ENCODE results near the gene SEMA4A.
A peak's percentile ranks its signal among the peaks of the same experiment; 100 is the strongest.
"Not testable (repeated sequence)": the region's sequence is repeated elsewhere in the genome, so short reads cannot be mapped to it uniquely, and the experiment has no call there.

The SEMA4A gene

DNA sequence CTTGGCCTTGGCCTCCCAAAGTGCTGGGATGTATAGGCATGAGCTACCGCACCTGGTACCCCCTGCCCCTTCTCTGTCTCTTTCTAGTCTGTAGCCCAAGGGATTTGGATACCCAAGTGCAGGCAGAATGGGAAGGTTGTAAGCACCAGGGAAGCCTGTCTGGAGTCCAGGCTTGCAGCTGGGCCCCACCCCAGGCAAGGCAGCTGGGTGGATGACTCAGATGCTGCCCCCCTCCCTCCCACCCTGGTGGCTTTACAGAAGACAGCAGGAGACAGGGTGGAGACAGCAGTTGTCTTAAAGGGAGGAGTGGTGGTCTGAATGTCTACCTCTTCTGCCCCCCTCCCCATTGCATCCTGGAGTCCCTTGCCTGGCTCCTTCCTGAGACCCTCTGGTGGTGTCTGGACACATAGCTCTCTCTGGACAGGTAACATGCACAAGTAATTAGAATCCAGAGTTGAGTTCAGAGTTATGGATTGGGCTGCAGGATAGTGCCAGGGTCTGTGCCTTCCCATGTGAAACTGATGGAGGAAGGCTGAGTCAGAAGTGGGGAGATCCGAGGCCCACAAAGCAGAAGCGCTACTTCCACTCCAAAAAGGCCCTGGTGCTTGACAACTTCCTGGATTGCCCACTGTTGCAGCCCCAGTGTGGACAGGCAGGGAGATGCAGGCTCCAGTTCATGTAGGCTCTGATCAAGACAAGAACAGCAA lies 33.7 kb upstream of the SEMA4A start:
- no peak for DNase-seq

GRCh38 chr1:156120318-156120717 lies 33.1 kb upstream of the SEMA4A start:
- DNase-seq: no peak

DNA sequence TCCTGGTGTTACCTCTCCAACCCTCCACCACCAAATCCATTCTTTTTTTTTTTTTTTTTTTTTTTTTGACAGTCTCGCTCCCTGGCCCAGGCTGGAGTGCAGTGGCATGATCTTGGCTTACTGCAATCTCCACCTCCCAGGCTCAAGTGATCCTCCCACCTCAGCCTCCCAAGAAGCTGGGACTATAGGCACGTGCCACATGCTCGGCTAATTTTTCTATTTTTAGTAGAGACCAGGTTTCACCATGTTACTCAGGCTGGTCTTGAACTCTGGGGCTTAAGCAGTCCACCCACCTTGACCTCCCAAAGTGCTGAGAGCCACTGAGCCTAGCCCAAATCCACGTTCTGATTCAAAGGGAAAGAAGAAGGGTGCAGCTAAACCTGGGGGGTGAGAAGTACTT lies 32.4 kb upstream of the SEMA4A start:
- DNase-seq: not testable (repeated sequence)

- DNase-seq: no peak
Observed at GRCh38 chr1:156121457-156121856, 31.9 kb upstream of the SEMA4A start.

DNA sequence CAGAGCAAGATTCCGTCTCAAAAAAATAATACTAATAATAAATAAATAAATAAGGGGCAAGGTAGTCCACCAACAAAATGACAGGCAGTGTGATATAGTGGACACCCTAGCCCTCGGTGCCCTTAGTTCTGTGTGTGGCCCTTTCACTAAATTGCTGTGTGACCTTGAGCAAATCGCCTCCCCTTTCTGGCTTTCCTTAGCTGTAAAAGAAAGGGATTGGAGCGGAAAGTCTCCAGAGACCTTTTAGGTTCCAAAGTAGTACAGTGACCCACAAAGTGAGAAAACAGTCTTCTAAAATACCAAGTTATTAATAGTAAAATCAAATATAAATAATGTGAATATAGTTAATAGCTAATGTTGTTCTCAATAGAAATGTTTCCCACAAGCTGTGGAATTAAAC lies 31.3 kb upstream of the SEMA4A start:
- DNase-seq: no peak

DNA sequence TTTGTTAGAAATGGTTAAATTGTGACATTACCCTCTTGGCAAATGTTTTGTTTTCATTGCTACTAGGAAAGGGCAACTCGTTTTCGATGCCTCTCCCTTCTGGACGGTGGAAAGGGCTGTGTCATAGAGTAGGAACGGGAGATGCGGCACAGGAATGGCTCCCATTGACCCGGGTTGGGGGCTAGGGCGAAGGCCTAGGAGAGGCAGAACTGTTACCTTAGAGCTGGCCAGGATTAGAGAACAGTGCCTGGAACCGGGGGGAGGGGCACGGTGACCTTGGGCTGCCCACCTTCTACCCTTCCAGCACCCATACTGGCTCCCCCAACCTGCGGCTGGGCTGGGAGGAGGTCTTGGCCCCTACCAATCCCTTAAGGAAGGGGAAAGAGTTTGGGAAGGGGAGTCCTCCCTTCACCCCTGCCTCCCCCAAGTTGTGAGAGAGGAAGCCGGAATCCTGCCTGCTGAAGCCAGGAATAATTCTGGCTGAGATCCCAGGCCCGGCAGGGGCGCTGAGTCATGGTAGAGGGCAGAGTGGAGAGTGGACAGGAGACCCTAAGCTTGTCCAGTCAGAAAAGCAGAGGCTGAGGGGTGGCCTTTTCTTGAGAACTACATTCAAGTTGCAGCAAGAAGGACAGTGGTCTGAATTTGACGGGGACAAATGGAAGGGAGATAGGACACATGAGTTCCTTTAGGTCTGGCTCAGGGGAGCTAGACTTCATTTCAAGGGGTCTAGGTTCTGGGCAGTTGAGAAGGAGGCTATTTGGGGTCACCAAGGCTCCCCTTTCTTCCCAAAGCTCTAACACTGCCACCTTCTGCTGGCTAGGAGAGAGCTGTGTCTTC lies 30.6 kb upstream of the SEMA4A start:
- DNase-seq: peak in 1 of 2 experiments; percentile 7

- DNase-seq: no peak
Observed at GRCh38 chr1:156123356-156124196, 29.8 kb upstream of the SEMA4A start.

- DNase-seq: no peak
Observed at GRCh38 chr1:156124557-156125483, 28.6 kb upstream of the SEMA4A start.

DNA sequence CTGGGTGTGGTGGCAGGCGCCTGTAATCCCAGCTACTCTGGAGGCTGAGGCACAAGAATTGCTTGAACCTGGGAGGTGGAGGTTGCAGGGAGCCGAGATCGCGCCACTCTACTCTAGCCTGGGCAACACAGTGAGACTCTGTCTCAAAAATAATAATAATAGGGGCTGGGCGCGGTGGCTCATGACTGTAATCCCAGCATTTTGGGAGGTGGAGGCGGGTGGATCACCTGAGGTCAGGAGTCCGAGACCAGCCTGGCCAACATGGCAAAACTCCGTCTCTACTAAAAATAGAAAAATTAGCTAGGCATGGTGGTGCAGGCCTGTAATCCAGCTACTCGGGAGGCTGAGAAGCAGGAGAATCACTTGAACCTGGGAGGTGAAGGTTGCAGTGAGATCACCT lies 27.8 kb upstream of the SEMA4A start:
- DNase-seq: not testable (repeated sequence)

- DNase-seq: no peak
Observed at GRCh38 chr1:156126043-156126629, 27.2 kb upstream of the SEMA4A start.

- DNase-seq: no peak
Observed at GRCh38 chr1:156126630-156127534, 26.5 kb upstream of the SEMA4A start.

DNA sequence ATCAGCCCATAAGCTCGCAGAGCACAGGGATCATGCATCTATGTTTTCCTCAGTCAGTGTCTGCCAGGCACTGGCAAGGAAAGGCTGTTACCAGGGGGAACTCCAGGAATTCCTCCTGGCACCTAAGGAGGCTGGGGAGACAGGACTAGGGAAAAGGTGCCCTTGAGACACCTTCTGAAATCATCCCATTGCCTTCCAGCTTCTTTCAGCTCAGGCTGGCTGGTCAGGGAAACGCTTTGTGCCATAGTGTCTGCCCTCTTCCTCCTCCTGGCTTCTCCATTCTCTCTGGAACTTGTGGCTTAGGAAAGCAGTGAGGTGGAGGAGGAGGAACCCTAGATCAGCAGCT lies 25.1 kb upstream of the SEMA4A start:
- DNase-seq: no peak

DNA sequence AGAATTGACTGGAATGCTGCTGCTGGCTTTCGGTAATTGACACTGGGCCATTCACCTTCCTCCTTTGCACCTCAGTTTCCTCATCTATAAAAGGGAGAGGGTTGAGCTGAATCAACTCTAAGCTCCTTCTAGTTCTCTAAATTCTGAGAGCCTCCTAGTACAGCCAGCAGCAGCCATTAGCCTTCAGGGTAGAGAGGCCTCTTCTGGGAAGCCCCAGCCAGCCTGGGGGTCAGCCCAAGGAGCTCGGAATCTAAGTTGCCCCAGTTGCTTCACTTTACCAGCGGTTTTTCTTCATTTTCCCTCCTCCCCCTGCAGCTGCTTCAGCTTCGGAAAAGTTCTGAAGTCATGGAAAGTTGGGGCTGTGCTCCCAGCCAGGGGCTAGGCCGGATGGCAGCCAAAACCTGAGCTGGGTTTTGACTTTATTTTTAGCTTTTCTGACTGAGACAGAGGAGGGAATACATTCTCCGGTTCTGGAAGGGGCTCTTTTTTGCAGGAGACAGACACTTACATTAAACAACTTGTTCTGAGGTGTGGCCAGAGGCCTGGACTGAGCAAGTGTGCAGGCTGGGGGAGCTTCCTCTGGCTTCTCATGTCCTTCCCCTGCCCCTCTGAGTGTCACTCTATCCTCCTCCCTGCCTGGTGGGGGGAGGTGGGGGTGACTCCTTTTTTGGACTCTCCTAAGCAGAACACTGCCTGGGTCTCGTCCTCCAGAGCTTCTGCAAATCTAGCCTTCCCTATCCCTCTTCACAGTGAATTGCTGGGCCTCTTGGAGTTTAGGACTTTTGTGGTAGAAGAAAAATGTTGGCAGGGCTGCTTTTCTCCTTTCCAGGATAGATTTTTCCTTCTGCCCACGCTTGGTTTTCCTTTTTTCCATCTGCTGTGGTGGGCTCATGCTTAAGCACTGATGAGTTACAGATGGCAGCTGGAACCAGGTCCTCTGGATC lies 24.5 kb upstream of the SEMA4A start:
- DNase-seq: no peak

DNA sequence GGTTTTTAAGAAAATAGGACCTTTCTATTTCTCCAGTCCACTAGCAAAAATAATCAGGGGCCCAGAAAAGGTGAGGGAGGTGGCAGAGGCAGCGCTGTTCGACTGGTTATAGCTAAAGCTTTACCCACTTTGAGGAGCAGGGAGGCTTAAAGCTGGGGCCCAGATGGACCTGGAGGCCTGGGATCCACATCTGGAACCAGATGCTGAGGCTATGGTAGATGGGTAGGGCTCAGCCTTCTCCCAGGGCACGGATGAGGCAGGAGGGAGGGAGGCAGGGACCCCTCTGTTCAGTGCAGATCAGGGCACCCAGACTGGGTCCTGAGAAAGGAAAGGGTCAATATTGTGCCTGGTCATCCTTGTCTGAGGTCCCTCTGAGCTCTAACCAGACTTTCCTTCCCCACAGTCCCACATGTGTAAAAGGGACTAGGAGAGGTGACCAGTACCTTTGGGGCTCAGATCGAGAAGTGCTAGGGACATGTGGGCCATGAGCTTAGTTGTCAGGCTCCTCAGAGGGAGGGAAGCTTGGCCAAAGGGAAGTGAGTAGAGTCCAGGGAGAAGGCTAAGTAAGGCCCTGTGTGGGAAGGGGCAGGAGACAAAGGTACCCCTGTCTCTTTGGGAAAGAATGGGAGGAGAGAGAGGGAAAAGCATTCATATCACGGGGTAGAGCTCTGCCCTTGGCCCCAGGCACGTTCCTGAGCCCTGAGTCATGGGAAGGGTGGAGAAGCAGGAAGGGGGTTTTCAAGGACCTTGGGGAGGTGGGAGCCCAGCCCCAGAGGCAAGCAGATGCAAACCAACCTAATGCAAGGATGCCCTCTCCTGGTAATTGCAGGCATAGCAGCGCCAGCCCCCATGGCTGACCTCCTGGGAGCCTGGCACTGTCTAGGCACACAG lies 23.5 kb upstream of the SEMA4A start:
- no peak for DNase-seq

DNA sequence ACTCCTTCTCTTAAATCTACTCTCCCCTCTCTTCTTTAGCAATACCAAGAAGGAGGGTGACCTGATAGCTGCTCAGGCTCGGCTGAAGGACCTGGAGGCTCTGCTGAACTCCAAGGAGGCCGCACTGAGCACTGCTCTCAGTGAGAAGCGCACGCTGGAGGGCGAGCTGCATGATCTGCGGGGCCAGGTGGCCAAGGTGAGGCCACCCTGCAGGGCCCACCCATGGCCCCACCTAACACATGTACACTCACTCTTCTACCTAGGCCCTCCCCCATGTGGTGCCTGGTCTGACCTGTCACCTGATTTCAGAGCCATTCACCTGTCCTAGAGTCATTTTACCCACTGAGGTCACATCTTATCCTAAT lies 22.8 kb upstream of the SEMA4A start:
- DNase-seq: no peak

GRCh38 chr1:156134716-156135435 lies 18.5 kb upstream of the SEMA4A start:
- DNase-seq: no peak

GRCh38 chr1:156135930-156136871 lies 17.2 kb upstream of the SEMA4A start:
- DNase-seq: no peak
